Measurements from ENCODE around the gene ELP4.

- TF ChIP-seq, protein P1, sequence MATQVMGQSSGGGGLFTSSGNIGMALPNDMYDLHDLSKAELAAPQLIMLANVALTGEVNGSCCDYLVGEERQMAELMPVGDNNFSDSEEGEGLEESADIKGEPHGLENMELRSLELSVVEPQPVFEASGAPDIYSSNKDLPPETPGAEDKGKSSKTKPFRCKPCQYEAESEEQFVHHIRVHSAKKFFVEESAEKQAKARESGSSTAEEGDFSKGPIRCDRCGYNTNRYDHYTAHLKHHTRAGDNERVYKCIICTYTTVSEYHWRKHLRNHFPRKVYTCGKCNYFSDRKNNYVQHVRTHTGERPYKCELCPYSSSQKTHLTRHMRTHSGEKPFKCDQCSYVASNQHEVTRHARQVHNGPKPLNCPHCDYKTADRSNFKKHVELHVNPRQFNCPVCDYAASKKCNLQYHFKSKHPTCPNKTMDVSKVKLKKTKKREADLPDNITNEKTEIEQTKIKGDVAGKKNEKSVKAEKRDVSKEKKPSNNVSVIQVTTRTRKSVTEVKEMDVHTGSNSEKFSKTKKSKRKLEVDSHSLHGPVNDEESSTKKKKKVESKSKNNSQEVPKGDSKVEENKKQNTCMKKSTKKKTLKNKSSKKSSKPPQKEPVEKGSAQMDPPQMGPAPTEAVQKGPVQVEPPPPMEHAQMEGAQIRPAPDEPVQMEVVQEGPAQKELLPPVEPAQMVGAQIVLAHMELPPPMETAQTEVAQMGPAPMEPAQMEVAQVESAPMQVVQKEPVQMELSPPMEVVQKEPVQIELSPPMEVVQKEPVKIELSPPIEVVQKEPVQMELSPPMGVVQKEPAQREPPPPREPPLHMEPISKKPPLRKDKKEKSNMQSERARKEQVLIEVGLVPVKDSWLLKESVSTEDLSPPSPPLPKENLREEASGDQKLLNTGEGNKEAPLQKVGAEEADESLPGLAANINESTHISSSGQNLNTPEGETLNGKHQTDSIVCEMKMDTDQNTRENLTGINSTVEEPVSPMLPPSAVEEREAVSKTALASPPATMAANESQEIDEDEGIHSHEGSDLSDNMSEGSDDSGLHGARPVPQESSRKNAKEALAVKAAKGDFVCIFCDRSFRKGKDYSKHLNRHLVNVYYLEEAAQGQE (IDR thresholded peaks at IDR 0.05; ENCODE audit: insufficient read depth in 1 of 2, low read depth in 2 of 2, low read length in 2 of 2), result no peak
- no peak for TF ChIP-seq SIN3A (IDR thresholded peaks at IDR 0.05; ENCODE audit: borderline replicate concordance, insufficient read depth, low read length)
- TF ChIP-seq POLR2AphosphoS5 (IDR thresholded peaks at IDR 0.05; ENCODE audit: low read depth, low read length), result no peak
Measured at GRCh38 chr11:31636983-31637382, 127.4 kb downstream of the ELP4 start.
